GM12878 (cell line): ENCODE measurements around the gene OPRL1. TPM values are rescaled to one million over a fixed set of nuclear protein-coding genes. Genes with fewer than 3 reads are reported as not detected.
A peak's percentile ranks its signal among the peaks of the same experiment; 100 is the strongest.

Experiments used
- ATAC-seq: fragments of 200-7000 bp; cut with Tn5 transposase; 3 replicates; pipeline ENCODE4 v1.9.1; 2020; ENCODE audit warnings: mild to moderate bottlenecking, moderate library complexity
- BruUV-seq: library from RNA; stranded (reverse); fragments of 400-500 nt; replicated peaks from 2 replicates; lab custom pipeline; 2021; lab: Mats Ljungman, UMichigan
- CTCF ChIA-PET: fragments of 300-600 bp; sonication (Branson Sonifier 250); formaldehyde crosslinking; extraction: SDS; loops from one replicate; lab custom pipeline; 2021; ENCODE audit warnings: inconsistent platforms; lab: Yijun Ruan, JAX
- POLR2A ChIA-PET: fragments of 350-600 bp; formaldehyde crosslinking; extraction: SDS; loops from one replicate; lab custom pipeline; 2021; ENCODE audit warnings: inconsistent platforms; lab: Charles Lee
- RAD21 ChIA-PET: fragments of 300-600 bp; sonication (Branson Sonifier 250); formaldehyde crosslinking; loops from one replicate; lab custom pipeline; 2023; ENCODE audit warnings: antibody characterized with exemption; ENCODE audit not compliant: unreplicated experiment; lab: Charles Lee
- SMC1A ChIA-PET: fragments of 300-600 bp; sonication (Branson Sonifier 250); formaldehyde crosslinking; loops from one replicate; lab custom pipeline; 2023; ENCODE audit not compliant: unreplicated experiment, uncharacterized antibody; lab: Charles Lee
- DNase-seq: peaks from one replicate; pipeline ENCODE4 v3.0.0-alpha.2; 2011; ENCODE audit warnings: low read depth, low spot score
- FAIRE-seq: peaks from 3 replicates; lab custom pipeline; 2011; peaks lifted over from hg19 to GRCh38; lab: Jason Lieb, UNC
- H2AFZ ChIP-seq: 2 replicates; pipeline ENCODE4 v1.6.0; 2011; ENCODE audit warnings: low read depth, low read length, control low read depth; ENCODE audit not compliant: control insufficient read depth
- H3K27ac ChIP-seq: 2 replicates; pipeline ENCODE4 v1.5.1; 2011; ENCODE audit warnings: control low read depth; ENCODE audit not compliant: control insufficient read depth, insufficient read depth
- H3K27me3 ChIP-seq, 2 experiments: replicated peaks in 1 of 2; 2 replicates each; pipeline versions ENCODE4 v1.6.0 to v1.6.1; 2011; ENCODE audit warnings: low read length in 1 of 2; ENCODE audit not compliant: control insufficient read depth in 2 of 2, insufficient read depth in 2 of 2
- H3K36me3 ChIP-seq, 2 experiments: 2 replicates each; pipeline ENCODE4 v1.5.1; 2011; ENCODE audit warnings: low read length in 1 of 2; ENCODE audit not compliant: control insufficient read depth in 2 of 2, insufficient read depth in 2 of 2
- H3K4me1 ChIP-seq: 2 replicates; pipeline ENCODE4 v1.6.1; 2011; ENCODE audit warnings: mild to moderate bottlenecking, low read length, moderate library complexity, mixed read lengths; ENCODE audit not compliant: control insufficient read depth, insufficient read depth
- H3K4me2 ChIP-seq: 2 replicates; pipeline ENCODE4 v1.6.0; 2011; ENCODE audit warnings: control low read depth; ENCODE audit not compliant: control insufficient read depth, insufficient read depth
- H3K4me3 ChIP-seq: fragments of 200-600 bp; sonication (generic); 2 replicates; pipeline ENCODE4 v1.5.1; 2016
- H3K79me2 ChIP-seq: 2 replicates; pipeline ENCODE4 v1.6.0; 2011; ENCODE audit warnings: low read length; ENCODE audit not compliant: control insufficient read depth, insufficient read depth
- H3K9ac ChIP-seq: 2 replicates; pipeline ENCODE4 v1.8.0; 2011; ENCODE audit warnings: low read length, control low read depth, mixed read lengths; ENCODE audit not compliant: control insufficient read depth, insufficient read depth
- H3K9me3 ChIP-seq: replicated peaks from 3 replicates; pipeline ENCODE4 v1.5.1; 2011; ENCODE audit warnings: mild to moderate bottlenecking, low read length; ENCODE audit not compliant: control insufficient read depth, insufficient read depth
- H4K20me1 ChIP-seq: 2 replicates; pipeline ENCODE4 v1.6.0; 2011; ENCODE audit not compliant: control insufficient read depth, insufficient read depth
- ESRRA ChIP-seq: IDR thresholded peaks from 2 replicates; pipeline ENCODE4 v1.6.1; 2012; ENCODE audit warnings: mild to moderate bottlenecking, low read length, improper control_type of control experiment
- GATAD2B ChIP-seq: fragments of 450-650 bp; conservative IDR thresholded peaks from 2 replicates; pipeline ENCODE4 v1.6.1; 2017; ENCODE audit warnings: low read depth, mild to moderate bottlenecking, moderate library complexity
- KAT2A ChIP-seq: conservative IDR thresholded peaks from 2 replicates; pipeline ENCODE4 v1.6.1; 2011; ENCODE audit warnings: low read depth, low read length; ENCODE audit not compliant: control insufficient read depth
- MYC ChIP-seq: IDR thresholded peaks from 2 replicates; pipeline ENCODE4 v1.6.1; 2011; ENCODE audit warnings: mild to moderate bottlenecking, low read length, moderate library complexity, inconsistent platforms; ENCODE audit not compliant: insufficient read depth, insufficient replicate concordance, insufficient read length, severe bottlenecking
- NFIC ChIP-seq: IDR thresholded peaks from 2 replicates; pipeline ENCODE4 v1.6.1; 2012; ENCODE audit warnings: low read depth, mild to moderate bottlenecking, inconsistent platforms, low read length, moderate library complexity
- NR2F1 ChIP-seq: fragments of 450-650 bp; conservative IDR thresholded peaks from 2 replicates; pipeline ENCODE4 v1.6.1; 2017; ENCODE audit warnings: mild to moderate bottlenecking
- SP1 ChIP-seq: IDR thresholded peaks from one replicate; pipeline ENCODE4 v1.6.1; 2011; ENCODE audit warnings: low read depth, low read length
- ZNF384 ChIP-seq: IDR thresholded peaks from 2 replicates; pipeline ENCODE4 v1.6.1; 2012; ENCODE audit warnings: low read depth, mild to moderate bottlenecking, low read length, improper control_type of control experiment, borderline replicate concordance
- WGBS: methylation state at CpG from one replicate; pipeline ENCODE4 v1.1.6; 2016; ENCODE audit warnings: low lambda C conversion rate; ENCODE audit not compliant: insufficient replicate concordance, insufficient coverage; ENCODE audit errors: missing lambda C conversion rate; 5-methylcytosine and 5-hydroxymethylcytosine counted together
- in situ Hi-C: fragments of 300-500 bp; cut with MboI; formaldehyde crosslinking; loops from 9 replicates; pipeline ENCODE4 v1.14.3; 2018; ENCODE audit warnings: mixed read lengths
- intact Hi-C: fragments of 100-400 bp; cut with micrococcal nuclease; formaldehyde crosslinking; loops from one replicate; pipeline ENCODE4 v1.14.2; 2022; ENCODE audit not compliant: unreplicated experiment
- polyA plus RNA-seq, 11 experiments: library from polyadenylated mRNA; depleted of rRNA in 4 of 11; unstranded in 6 of 11; stranded (reverse) in 5 of 11; fragments of >200 nt; fragmentation: Nextera tagmentation in 4 of 11; fragmentation: Illumina TruSeq in 1 of 11; extraction: Ambion mirVana in 4 of 11; extraction: Trizol in 1 of 11; gene quantifications; 1 replicate in 1 of 11; 2 replicates in 10 of 11; pipeline versions ENCODE4 v1.2.1 to v1.2.3, GENCODE V29; 2011 to 2016; ENCODE audit warnings: inconsistent platforms in 2 of 11, missing spikeins in 2 of 11, low read depth in 1 of 11
- total RNA-seq, 4 experiments: library from RNA; depleted of rRNA in 3 of 4; stranded (reverse); fragments of >200 nt in 3 of 4; fragmentation: Illumina TruSeq in 1 of 4; extraction: Trizol in 1 of 4; gene quantifications; 2 replicates each; pipeline versions ENCODE4 v1.2.1 to v1.2.3, GENCODE V29; 2013 to 2021
- TF ChIP-seq, protein P1 (sequence below): fragments of 450-650 bp; IDR thresholded peaks from 2 replicates; pipeline ENCODE4 v1.6.1; 2018; ENCODE audit warnings: mild to moderate bottlenecking, low read depth, moderate library complexity; ENCODE audit not compliant: partially characterized antibody
- TF ChIP-seq, protein P2 (sequence below): IDR thresholded peaks from 2 replicates; pipeline ENCODE4 v1.6.1; 2011; ENCODE audit warnings: borderline replicate concordance, low read depth, mild to moderate bottlenecking, moderate library complexity, low read length; ENCODE audit not compliant: insufficient read depth, poor library complexity, severe bottlenecking
- TF ChIP-seq, protein P3 (sequence below): fragments of 450-650 bp; IDR thresholded peaks from 2 replicates; pipeline ENCODE4 v1.6.1; 2017; ENCODE audit warnings: antibody characterized with exemption, mild to moderate bottlenecking, moderate library complexity
- TF ChIP-seq, protein P4 (sequence below): fragments of 450-650 bp; IDR thresholded peaks from 2 replicates; pipeline ENCODE4 v1.6.1; 2017; ENCODE audit warnings: borderline replicate concordance

OPRL1 gene
- total and polyA plus RNA-seq, 10 of the 15 experiments (the other 5 are each of a cell fraction or from before 2014, with no cell fraction given): 0.04 to 0.41 (median 0.24) TPM; not detected in 1

DNA sequence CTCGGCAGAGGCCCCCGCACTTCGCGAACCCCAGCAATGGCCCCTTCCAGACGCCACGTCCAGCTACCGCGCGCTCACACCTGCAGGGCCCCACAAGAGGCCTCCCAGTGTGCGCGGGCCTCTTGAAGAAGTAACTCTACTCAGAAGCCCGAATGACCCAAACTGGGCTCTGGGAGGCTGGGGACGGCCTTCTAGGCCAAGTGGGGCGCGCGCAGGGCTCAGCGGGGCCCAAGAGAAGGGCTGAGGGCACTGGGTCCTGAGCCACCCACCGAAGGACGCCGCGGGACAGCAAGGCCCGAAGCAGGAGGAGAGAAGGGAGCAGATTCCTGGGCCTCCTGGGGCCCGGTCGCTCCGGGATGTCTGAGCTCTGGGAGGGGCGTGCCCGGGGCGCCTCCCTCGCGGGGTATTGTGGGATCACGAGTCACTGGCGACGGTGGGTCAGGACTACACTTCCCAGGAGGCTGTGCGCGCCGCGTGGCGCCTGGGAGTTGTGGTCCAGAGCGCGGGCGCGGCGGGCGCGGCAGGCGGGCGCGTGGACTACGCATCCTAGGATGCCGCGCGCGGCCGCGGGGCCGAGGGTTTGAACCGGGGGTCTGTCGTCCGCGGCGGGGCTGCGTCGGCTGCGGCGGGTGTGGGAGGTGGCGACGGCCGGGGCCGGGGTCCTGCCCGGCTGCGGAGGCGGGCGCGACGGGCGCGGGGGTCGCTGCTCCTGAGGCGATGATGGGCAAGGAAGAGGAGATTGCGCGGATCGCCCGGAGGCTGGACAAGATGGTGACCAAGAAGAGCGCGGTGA, 17.1 kb upstream of the OPRL1 start, which contains the start of gene TCEA2:
TSS of gene TCEA2 (plus strand) at position 603 of the 793 bp plus-strand sequence. CDS start at position 718, 115 bp downstream.
- no peak for DNase-seq
- ChIA-PET SMC1A (interaction anchor here (0.8 to 2.1 kb wide), 5 partner anchors 9 to 83 kb away, joined by 3 to 8 read pairs (median 4); partner anchors contain the start of genes RGS19 and SAMD10), POLR2A (interaction anchor here (0.9 to 2.6 kb wide), 6 partner anchors 9 to 107 kb away, joined by 3 to 11 read pairs (median 5); partner anchors contain the start of gene UCKL1), RAD21 (interaction anchor here (1.0 to 2.3 kb wide), 8 partner anchors 16 to 525 kb away, joined by 3 to 8 read pairs (median 4); partner anchors contain the start of genes OPRL1, PTK6, RGS19 and TPD52L2), CTCF (interaction anchor here (0.8 to 1.1 kb wide), 4 partner anchors 22 to 151 kb away, joined by 3 to 7 read pairs (median 3); partner anchors contain the start of gene PRPF6)
- peak within 1 kb of the TSS; percentile 87 for H2AFZ ChIP-seq
- intact Hi-C loops: loop anchor here (2.0 kb wide), 1 partner anchor 16 kb away; the partner anchor contains the start of gene RGS19
- no peaks in the 10 kb centered on the region; the same call in 1 of the 2 replicates for H3K79me2 ChIP-seq
- no peaks in the 10 kb centered on the region for H4K20me1 ChIP-seq
- H3K27ac ChIP-seq: peak within 1 kb of the TSS; percentile 56
- peak; percentile 93 for FAIRE-seq
- H3K9me3 ChIP-seq: no peaks in the 10 kb centered on the region
- peaks cover 41% of the 10 kb centered on the region for H3K4me1 ChIP-seq
- ATAC-seq: peak; percentile 85
- peak within 1 kb of the TSS; percentile 92 for H3K4me2 ChIP-seq
- H3K9ac ChIP-seq: peak within 1 kb of the TSS; percentile 88
- no peaks in the 10 kb centered on the region for H3K27me3 ChIP-seq
- in situ Hi-C loops: no loop called here
- H3K4me3 ChIP-seq: peak within 1 kb of the TSS; percentile 74
- WGBS: 13% methylated on average over 85 of the region's 85 CpGs
- BruUV-seq: no TSS peak
- no peaks in the 10 kb centered on the region for H3K36me3 ChIP-seq
- no peak for TF ChIP-seq MYC
- peak; percentile 24 for TF ChIP-seq SP1
- TF ChIP-seq, protein P1, sequence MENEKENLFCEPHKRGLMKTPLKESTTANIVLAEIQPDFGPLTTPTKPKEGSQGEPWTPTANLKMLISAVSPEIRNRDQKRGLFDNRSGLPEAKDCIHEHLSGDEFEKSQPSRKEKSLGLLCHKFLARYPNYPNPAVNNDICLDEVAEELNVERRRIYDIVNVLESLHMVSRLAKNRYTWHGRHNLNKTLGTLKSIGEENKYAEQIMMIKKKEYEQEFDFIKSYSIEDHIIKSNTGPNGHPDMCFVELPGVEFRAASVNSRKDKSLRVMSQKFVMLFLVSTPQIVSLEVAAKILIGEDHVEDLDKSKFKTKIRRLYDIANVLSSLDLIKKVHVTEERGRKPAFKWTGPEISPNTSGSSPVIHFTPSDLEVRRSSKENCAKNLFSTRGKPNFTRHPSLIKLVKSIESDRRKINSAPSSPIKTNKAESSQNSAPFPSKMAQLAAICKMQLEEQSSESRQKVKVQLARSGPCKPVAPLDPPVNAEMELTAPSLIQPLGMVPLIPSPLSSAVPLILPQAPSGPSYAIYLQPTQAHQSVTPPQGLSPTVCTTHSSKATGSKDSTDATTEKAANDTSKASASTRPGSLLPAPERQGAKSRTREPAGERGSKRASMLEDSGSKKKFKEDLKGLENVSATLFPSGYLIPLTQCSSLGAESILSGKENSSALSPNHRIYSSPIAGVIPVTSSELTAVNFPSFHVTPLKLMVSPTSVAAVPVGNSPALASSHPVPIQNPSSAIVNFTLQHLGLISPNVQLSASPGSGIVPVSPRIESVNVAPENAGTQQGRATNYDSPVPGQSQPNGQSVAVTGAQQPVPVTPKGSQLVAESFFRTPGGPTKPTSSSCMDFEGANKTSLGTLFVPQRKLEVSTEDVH: no peak
- TF ChIP-seq ESRRA: no peak; the same call in 1 of the 2 replicates
- TF ChIP-seq KAT2A: no peak
- TF ChIP-seq NR2F1: peak; percentile 64; the same call in 1 of the 2 replicates
- no peak for TF ChIP-seq NFIC
- TF ChIP-seq, protein P2, sequence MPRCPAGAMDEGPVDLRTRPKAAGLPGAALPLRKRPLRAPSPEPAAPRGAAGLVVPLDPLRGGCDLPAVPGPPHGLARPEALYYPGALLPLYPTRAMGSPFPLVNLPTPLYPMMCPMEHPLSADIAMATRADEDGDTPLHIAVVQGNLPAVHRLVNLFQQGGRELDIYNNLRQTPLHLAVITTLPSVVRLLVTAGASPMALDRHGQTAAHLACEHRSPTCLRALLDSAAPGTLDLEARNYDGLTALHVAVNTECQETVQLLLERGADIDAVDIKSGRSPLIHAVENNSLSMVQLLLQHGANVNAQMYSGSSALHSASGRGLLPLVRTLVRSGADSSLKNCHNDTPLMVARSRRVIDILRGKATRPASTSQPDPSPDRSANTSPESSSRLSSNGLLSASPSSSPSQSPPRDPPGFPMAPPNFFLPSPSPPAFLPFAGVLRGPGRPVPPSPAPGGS: no peak
- TF ChIP-seq GATAD2B: peak; percentile 68; the same call in 1 of the 2 replicates
- TF ChIP-seq, protein P3, sequence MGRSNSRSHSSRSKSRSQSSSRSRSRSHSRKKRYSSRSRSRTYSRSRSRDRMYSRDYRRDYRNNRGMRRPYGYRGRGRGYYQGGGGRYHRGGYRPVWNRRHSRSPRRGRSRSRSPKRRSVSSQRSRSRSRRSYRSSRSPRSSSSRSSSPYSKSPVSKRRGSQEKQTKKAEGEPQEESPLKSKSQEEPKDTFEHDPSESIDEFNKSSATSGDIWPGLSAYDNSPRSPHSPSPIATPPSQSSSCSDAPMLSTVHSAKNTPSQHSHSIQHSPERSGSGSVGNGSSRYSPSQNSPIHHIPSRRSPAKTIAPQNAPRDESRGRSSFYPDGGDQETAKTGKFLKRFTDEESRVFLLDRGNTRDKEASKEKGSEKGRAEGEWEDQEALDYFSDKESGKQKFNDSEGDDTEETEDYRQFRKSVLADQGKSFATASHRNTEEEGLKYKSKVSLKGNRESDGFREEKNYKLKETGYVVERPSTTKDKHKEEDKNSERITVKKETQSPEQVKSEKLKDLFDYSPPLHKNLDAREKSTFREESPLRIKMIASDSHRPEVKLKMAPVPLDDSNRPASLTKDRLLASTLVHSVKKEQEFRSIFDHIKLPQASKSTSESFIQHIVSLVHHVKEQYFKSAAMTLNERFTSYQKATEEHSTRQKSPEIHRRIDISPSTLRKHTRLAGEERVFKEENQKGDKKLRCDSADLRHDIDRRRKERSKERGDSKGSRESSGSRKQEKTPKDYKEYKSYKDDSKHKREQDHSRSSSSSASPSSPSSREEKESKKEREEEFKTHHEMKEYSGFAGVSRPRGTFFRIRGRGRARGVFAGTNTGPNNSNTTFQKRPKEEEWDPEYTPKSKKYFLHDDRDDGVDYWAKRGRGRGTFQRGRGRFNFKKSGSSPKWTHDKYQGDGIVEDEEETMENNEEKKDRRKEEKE: no peak
- no peak for TF ChIP-seq ZNF384
- TF ChIP-seq, protein P4, sequence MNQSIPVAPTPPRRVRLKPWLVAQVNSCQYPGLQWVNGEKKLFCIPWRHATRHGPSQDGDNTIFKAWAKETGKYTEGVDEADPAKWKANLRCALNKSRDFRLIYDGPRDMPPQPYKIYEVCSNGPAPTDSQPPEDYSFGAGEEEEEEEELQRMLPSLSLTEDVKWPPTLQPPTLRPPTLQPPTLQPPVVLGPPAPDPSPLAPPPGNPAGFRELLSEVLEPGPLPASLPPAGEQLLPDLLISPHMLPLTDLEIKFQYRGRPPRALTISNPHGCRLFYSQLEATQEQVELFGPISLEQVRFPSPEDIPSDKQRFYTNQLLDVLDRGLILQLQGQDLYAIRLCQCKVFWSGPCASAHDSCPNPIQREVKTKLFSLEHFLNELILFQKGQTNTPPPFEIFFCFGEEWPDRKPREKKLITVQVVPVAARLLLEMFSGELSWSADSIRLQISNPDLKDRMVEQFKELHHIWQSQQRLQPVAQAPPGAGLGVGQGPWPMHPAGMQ: no peak
